Vagina (tissue), 2 donors: ENCODE data around the gene SMIM13.

ENCODE experiments used
- CTCF ChIP-seq, 3 experiments: fragments of 450-650 bp in 2 of 3; fragments of 200-600 bp in 1 of 3; sonication (generic) in 1 of 3; IDR thresholded peaks; one replicate each; pipeline ENCODE4 v1.5.1; 2017 to 2019; ENCODE audit warnings: antibody characterized with exemption in 3 of 3, mild to moderate bottlenecking in 2 of 3, moderate library complexity in 2 of 3
- POLR2A ChIP-seq, 2 donors: fragments of 450-650 bp; IDR thresholded peaks; one replicate each; pipeline ENCODE4 v1.6.1; 2017; ENCODE audit warnings: antibody characterized with exemption in 2 of 2, mild to moderate bottlenecking in 2 of 2, moderate library complexity in 2 of 2
- POLR2AphosphoS5 ChIP-seq, 2 donors: sonication (generic); formaldehyde crosslinking; IDR thresholded peaks; one replicate each; pipeline ENCODE4 v1.9.0; 2017; ENCODE audit warnings: antibody characterized with exemption in 2 of 2, mild to moderate bottlenecking in 2 of 2, low read depth in 1 of 2; ENCODE audit not compliant: insufficient read depth in 1 of 2

GRCh38 chr6:11044712-11045167 is 48.9 kb upstream of the SMIM13 start:
- TF ChIP-seq CTCF (IDR thresholded peaks at IDR 0.05) (no peak), POLR2A (IDR thresholded peaks at IDR 0.05) (no peak), POLR2AphosphoS5 (IDR thresholded peaks at IDR 0.05; ENCODE audit: insufficient read depth in 1 of 2, low read depth in 1 of 2) (no peak)
